Caco-2 (cell line): ENCODE results near the gene AGFG1. TPM values are rescaled to one million over a fixed set of nuclear protein-coding genes. Genes with fewer than 3 reads are reported as not detected.

ENCODE experiments used
- BruUV-seq: library from RNA; stranded (reverse); fragments of 400-500 nt; replicated peaks from 2 replicates; lab custom pipeline; 2021; lab: Mats Ljungman, UMichigan
- CTCF ChIA-PET: fragments of 300-600 bp; sonication (Branson Sonifier 250); formaldehyde crosslinking; loops from one replicate; lab custom pipeline; 2022; ENCODE audit warnings: antibody characterized with exemption; lab: Charles Lee
- POLR2A ChIA-PET: fragments of 300-600 bp; sonication (Branson Sonifier 250); formaldehyde crosslinking; loops from one replicate; lab custom pipeline; 2022; ENCODE audit warnings: antibody characterized with exemption; lab: Charles Lee
- DNase-seq, 2 experiments: peaks; one replicate each; pipeline versions ENCODE4 v3.0.0 to v3.0.0-alpha.2; 2020 to 2022
- H3K27me3 ChIP-seq: replicated peaks from 2 replicates; pipeline ENCODE4 v1.6.0; 2011; ENCODE audit warnings: low read length; ENCODE audit not compliant: control insufficient read depth, insufficient read depth
- H3K36me3 ChIP-seq: 2 replicates; pipeline ENCODE4 v1.5.1; 2011; ENCODE audit warnings: low read length; ENCODE audit not compliant: control insufficient read depth, insufficient read depth
- H3K4me1 ChIP-seq: fragments of 250-450 bp; sonication (Bioruptor Pico); 2 replicates; pipeline ENCODE4 v1.5.1; 2020; ENCODE audit warnings: mild to moderate bottlenecking
- H3K4me3 ChIP-seq: 2 replicates; pipeline ENCODE4 v1.5.1; 2011; ENCODE audit warnings: low read depth, mild to moderate bottlenecking, control low read depth, low read length
- H3K9me3 ChIP-seq: fragments of 250-450 bp; sonication (Bioruptor Pico); 2 replicates; pipeline ENCODE4 v1.5.1; 2020; ENCODE audit warnings: mild to moderate bottlenecking, moderate library complexity
- H3K27ac Mint-ChIP-seq: one replicate; pipeline ENCODE4 v1.8.0; 2022; ENCODE audit warnings: mixed read lengths; ENCODE audit not compliant: unreplicated experiment
- H3K27me3 Mint-ChIP-seq: one replicate; pipeline ENCODE4 v1.8.0; 2022; ENCODE audit warnings: mixed read lengths; ENCODE audit not compliant: insufficient read depth, unreplicated experiment
- H3K36me3 Mint-ChIP-seq: one replicate; pipeline ENCODE4 v1.8.0; 2022; ENCODE audit warnings: mild to moderate bottlenecking, mixed read lengths; ENCODE audit not compliant: insufficient read depth, unreplicated experiment
- H3K4me1 Mint-ChIP-seq: one replicate; pipeline ENCODE4 v1.8.0; 2022; ENCODE audit warnings: low read depth, mixed read lengths; ENCODE audit not compliant: unreplicated experiment
- H3K4me3 Mint-ChIP-seq: one replicate; pipeline ENCODE4 v1.8.0; 2022; ENCODE audit warnings: mild to moderate bottlenecking, moderate library complexity, mixed read lengths; ENCODE audit not compliant: unreplicated experiment
- H3K9me3 Mint-ChIP-seq: one replicate; pipeline ENCODE4 v1.8.0; 2022; ENCODE audit warnings: mixed read lengths; ENCODE audit not compliant: unreplicated experiment
- intact Hi-C: fragments of 100-400 bp; cut with micrococcal nuclease; formaldehyde crosslinking; loops from one replicate; pipeline ENCODE4 v1.10.0; 2022; ENCODE audit not compliant: unreplicated experiment
- total RNA-seq: library from RNA; stranded (reverse); gene quantifications from 2 replicates; pipeline ENCODE4 v1.2.3, GENCODE V29; 2022
- TF ChIP-seq, protein P1 (sequence below), 2 experiments: fragments of 200-600 bp in 1 of 2; IDR thresholded peaks; 1 replicate in 1 of 2; 2 replicates in 1 of 2; pipeline versions ENCODE4 v1.5.1 to v1.8.0; 2011 to 2022; ENCODE audit warnings: antibody characterized with exemption in 1 of 2, control low read depth in 1 of 2, inconsistent platforms in 1 of 2, low read depth in 1 of 2, low read length in 1 of 2, mild to moderate bottlenecking in 1 of 2, moderate library complexity in 1 of 2; ENCODE audit not compliant: insufficient read depth in 1 of 2, severe bottlenecking in 1 of 2, unreplicated experiment in 1 of 2

The AGFG1 gene
- total RNA-seq, 1 experiment from 2014 or later = 73.1 TPM

DNA sequence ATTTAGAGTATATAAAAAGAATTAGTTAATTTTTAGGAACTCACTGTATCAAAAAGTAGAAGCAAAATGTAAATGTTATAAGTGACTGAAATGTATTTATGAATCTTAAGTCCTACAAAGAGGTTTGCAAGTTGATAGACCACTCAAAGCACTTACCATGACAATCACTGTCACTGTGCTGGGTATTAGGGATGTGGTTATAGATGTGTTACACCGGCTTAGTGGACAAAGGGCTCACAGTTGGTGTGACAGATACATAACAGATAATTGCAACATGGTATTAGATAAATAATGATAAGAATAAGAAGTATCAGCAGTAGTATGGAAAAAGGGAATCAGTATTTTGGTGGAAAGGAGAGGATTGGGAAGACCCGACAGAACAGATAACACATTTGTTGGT, 21.6 kb downstream of the AGFG1 start:
- TF ChIP-seq, protein P1, sequence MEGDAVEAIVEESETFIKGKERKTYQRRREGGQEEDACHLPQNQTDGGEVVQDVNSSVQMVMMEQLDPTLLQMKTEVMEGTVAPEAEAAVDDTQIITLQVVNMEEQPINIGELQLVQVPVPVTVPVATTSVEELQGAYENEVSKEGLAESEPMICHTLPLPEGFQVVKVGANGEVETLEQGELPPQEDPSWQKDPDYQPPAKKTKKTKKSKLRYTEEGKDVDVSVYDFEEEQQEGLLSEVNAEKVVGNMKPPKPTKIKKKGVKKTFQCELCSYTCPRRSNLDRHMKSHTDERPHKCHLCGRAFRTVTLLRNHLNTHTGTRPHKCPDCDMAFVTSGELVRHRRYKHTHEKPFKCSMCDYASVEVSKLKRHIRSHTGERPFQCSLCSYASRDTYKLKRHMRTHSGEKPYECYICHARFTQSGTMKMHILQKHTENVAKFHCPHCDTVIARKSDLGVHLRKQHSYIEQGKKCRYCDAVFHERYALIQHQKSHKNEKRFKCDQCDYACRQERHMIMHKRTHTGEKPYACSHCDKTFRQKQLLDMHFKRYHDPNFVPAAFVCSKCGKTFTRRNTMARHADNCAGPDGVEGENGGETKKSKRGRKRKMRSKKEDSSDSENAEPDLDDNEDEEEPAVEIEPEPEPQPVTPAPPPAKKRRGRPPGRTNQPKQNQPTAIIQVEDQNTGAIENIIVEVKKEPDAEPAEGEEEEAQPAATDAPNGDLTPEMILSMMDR (IDR thresholded peaks at IDR 0.05; ENCODE audit: insufficient read depth in 1 of 2, low read depth in 1 of 2, low read length in 1 of 2, severe bottlenecking in 1 of 2, unreplicated experiment in 1 of 2) = no peak
- Mint-ChIP-seq H3K27ac (peak overlapping the region; percentile 46), H3K9me3 (no peaks in the 10 kb centered on the region), H3K27me3 (no peaks in the 10 kb centered on the region), H3K4me1 (peaks cover 6% of the 10 kb centered on the region), H3K36me3 (peaks cover 17% of the 10 kb centered on the region), H3K4me3 (no peak overlapping the region)
- H3K27me3 ChIP-seq = no peaks in the 10 kb centered on the region
- H3K4me1 ChIP-seq = no peaks in the 10 kb centered on the region
- no peak overlapping the region for H3K4me3 ChIP-seq
- intact Hi-C loops = no loop called here
- CTCF ChIA-PET = no interaction called here
- BruUV-seq = no TSS peak
- no peak for DNase-seq
- no peaks in the 10 kb centered on the region for H3K9me3 ChIP-seq
- no peaks in the 10 kb centered on the region for H3K36me3 ChIP-seq
- POLR2A ChIA-PET = no interaction called here

- no peak for DNase-seq
- no peaks in the 10 kb centered on the region for H3K4me1 ChIP-seq
These were observed 25.2 kb downstream of the AGFG1 start for GRCh38 chr2:227497158-227497557.

GRCh38 chr2:227499627-227500300, 27.8 kb downstream of the AGFG1 start:
- Mint-ChIP-seq H3K27ac (no peak overlapping the region), H3K4me3 (no peak overlapping the region), H3K36me3 (peaks cover 30% of the 10 kb centered on the region), H3K4me1 (no peaks in the 10 kb centered on the region), H3K9me3 (no peaks in the 10 kb centered on the region), H3K27me3 (no peaks in the 10 kb centered on the region)
- no peak for DNase-seq
- H3K9me3 ChIP-seq = no peaks in the 10 kb centered on the region
- TF ChIP-seq, protein P1 (IDR thresholded peaks at IDR 0.05; ENCODE audit: insufficient read depth in 1 of 2, low read depth in 1 of 2, low read length in 1 of 2, severe bottlenecking in 1 of 2, unreplicated experiment in 1 of 2) = no peak
- no peaks in the 10 kb centered on the region; the same call in 1 of the 2 replicates for H3K36me3 ChIP-seq
- intact Hi-C loops = no loop called here
- peaks cover 10% of the 10 kb centered on the region; the same call in 1 of the 2 replicates for H3K4me1 ChIP-seq
- ChIA-PET CTCF (no interaction called here), POLR2A (no interaction called here)
- no peak overlapping the region for H3K4me3 ChIP-seq
- BruUV-seq = no TSS peak
- no peaks in the 10 kb centered on the region for H3K27me3 ChIP-seq

More at GRCh38 chr2:227497158-227497557, 25.2 kb downstream of the AGFG1 start:
- no peaks in the 10 kb centered on the region; the same call in 1 of the 2 replicates for H3K36me3 ChIP-seq
- H3K9me3 ChIP-seq = no peaks in the 10 kb centered on the region
- no TSS peak for BruUV-seq
- H3K27me3 ChIP-seq = no peaks in the 10 kb centered on the region
- intact Hi-C loops = no loop called here
- Mint-ChIP-seq H3K27me3 (no peaks in the 10 kb centered on the region), H3K36me3 (peaks cover 31% of the 10 kb centered on the region), H3K4me3 (no peak overlapping the region), H3K9me3 (no peaks in the 10 kb centered on the region), H3K27ac (no peak overlapping the region), H3K4me1 (peaks cover 6% of the 10 kb centered on the region)
- TF ChIP-seq, protein P1 (IDR thresholded peaks at IDR 0.05; ENCODE audit: insufficient read depth in 1 of 2, low read depth in 1 of 2, low read length in 1 of 2, severe bottlenecking in 1 of 2, unreplicated experiment in 1 of 2) = no peak
- ChIA-PET POLR2A (no interaction called here), CTCF (no interaction called here)
- no peak overlapping the region for H3K4me3 ChIP-seq
